ENCODE results near the gene OR6C2.

The OR6C2 gene

DNA sequence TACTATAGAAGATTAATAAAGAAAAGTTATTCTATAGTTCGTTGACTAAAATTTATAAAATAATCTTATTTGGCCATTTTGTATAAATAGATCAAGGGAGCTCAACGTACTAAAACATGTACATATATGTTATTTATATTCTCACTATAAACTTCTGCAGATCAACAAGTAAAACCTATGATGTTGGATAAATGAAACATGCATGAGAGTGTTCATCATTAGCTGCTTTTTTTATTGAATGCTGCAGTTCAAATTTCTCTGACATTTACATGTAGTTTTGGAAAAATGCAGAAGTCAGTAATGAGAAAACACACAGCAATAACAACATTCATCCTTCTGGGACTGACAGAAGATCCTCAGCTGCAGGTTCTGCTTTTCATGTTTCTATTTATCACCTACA lies 48.2 kb downstream of the OR6C2 start, which contains the start of gene OR6C68:
Gene OR6C68, plus strand, starts transcription at position 301 of the 400 bp plus-strand sequence. Its CDS starts 0 bp downstream, at position 301.
- no peak within 1 kb of the TSS for H3K4me3 ChIP-seq (ENCODE audit: low read depth, low read length)
- in situ Hi-C loops (cut with HindIII; ENCODE audit: low sequenced_read_pairs), result no loop called here
- DNase-seq (ENCODE audit: low read depth, low spot score), result no peak
- TF ChIP-seq CTCF (IDR thresholded peaks at IDR 0.05; ENCODE audit: low read depth, low read length), result no peak

- in situ Hi-C loops (cut with HindIII; ENCODE audit: low sequenced_read_pairs), result no loop called here
- no peak overlapping the region for H3K4me3 ChIP-seq (ENCODE audit: low read depth, low read length)
- DNase-seq (ENCODE audit: low read depth, low spot score), result no peak
- TF ChIP-seq CTCF (IDR thresholded peaks at IDR 0.05; ENCODE audit: low read depth, low read length), result no peak
These were observed 51.6 kb downstream of the OR6C2 start for GRCh38 chr12:55495490-55495889.

- H3K4me3 ChIP-seq (ENCODE audit: low read depth, low read length), result no peak overlapping the region
- no peak for DNase-seq (ENCODE audit: low read depth, low spot score)
- in situ Hi-C loops (cut with HindIII; ENCODE audit: low sequenced_read_pairs), result no loop called here
- TF ChIP-seq CTCF (IDR thresholded peaks at IDR 0.05; ENCODE audit: low read depth, low read length), result no peak
These were observed 55.4 kb downstream of the OR6C2 start for GRCh38 chr12:55499231-55499630.

DNA sequence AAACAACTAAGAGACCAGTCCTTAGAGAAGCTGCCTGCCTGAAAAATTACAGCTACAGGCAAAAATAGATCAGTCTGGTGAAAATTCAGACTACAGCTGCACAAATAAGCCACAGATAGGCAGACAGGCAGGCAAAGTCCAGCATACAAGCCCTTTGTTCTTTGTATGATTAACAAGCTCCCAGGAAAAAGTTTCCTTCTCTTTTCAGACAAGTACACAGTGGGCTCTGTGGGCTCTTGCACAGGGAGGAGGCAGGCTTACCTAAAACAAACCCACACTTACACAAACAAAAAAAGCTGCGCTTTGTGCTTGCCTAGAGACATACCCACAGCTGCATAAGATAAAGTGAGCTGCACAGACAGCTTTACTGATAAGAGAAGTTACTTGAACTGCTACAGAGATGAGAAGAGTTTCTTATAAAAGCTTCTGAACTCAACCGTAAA lies 56.0 kb downstream of the OR6C2 start:
- no peak for DNase-seq (ENCODE audit: low read depth, low spot score)
- H3K4me3 ChIP-seq (ENCODE audit: low read depth, low read length), result no peak overlapping the region
- no peak for TF ChIP-seq CTCF (IDR thresholded peaks at IDR 0.05; ENCODE audit: low read depth, low read length)
- in situ Hi-C loops (cut with HindIII; ENCODE audit: low sequenced_read_pairs), result no loop called here

- TF ChIP-seq CTCF (IDR thresholded peaks at IDR 0.05; ENCODE audit: low read depth, low read length), result no peak
- in situ Hi-C loops (cut with HindIII; ENCODE audit: low sequenced_read_pairs), result no loop called here
- no peak overlapping the region for H3K4me3 ChIP-seq (ENCODE audit: low read depth, low read length)
These were observed 57.7 kb downstream of the OR6C2 start for GRCh38 chr12:55501601-55502000.

More at GRCh38 chr12:55501601-55502000, 57.7 kb downstream of the OR6C2 start:
- no peak for DNase-seq (ENCODE audit: low read depth, low spot score)
